Fibroblast of mammary gland (primary cell): Measurements from ENCODE around the gene PIGR.

Experiments
- DNase-seq: peaks from one replicate; pipeline ENCODE4 v3.0.0-alpha.2; 2010; ENCODE audit warnings: low read depth
- H3K4me3 ChIP-seq: 2 replicates; pipeline ENCODE4 v1.5.1; 2011; ENCODE audit warnings: low read depth, mild to moderate bottlenecking, low read length, moderate library complexity; ENCODE audit not compliant: control insufficient read depth
- CTCF ChIP-seq: conservative IDR thresholded peaks from 2 replicates; pipeline ENCODE4 v1.5.1; 2011; ENCODE audit warnings: low read depth, low read length, inconsistent platforms; ENCODE audit not compliant: control insufficient read depth, insufficient read depth

The PIGR gene

DNA sequence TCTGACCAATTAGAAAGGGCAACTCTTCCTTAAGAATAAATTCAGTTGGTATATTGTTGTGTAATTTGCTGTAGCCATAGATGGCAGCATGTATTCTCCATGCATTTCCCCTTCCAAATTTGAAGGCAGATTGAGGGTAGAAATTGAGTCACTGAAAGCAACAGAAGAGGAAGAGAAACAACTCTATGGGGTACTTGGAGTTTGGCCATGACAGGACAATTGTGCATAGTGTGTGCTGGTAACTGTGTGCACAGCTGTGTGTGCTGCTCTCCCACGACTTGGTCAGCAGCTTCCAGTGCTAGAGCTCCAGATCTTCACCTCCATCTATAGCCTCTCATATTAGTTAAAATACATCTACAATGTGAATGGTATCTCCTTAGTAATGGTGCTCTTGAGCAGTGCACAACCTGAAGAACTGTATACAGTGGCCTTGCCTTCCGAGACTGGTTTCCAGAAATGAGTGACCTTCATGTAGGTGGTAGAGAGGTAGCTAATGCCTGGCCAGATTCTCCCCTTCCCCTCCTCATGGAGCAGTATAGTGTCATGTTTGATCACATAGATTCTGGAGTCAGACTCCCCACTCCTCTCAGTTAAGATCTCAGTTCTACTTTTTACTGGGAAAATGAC, 24.9 kb upstream of the PIGR start:
- H3K4me3 ChIP-seq: no peak overlapping the region
- no peak for TF ChIP-seq CTCF
- no peak for DNase-seq

DNA sequence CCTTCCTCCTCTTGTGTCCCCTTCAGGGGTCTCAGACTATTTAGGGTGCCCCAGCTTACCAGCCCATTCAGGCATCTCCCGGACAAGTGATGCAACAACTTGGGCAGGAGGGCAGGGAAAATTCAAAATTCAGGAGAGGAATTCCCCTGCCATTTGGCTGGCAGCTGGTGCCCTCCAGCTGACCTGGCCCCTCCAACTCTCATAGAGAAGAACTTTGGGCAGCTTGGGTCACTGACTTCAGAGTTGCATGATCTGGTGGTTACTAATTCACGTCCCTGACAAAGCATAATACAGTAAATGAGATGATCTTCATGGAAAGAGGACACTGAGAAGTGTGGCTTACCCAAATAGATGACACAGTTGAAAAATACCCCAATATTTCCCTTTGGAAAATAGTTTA, 24.2 kb upstream of the PIGR start, which contains the start of gene FCAMR:
Gene FCAMR, minus strand, starts transcription at position 15 of the 400 bp plus-strand sequence. CDS start 335 bp downstream, outside the sequence.
- TF ChIP-seq CTCF: no peak
- no peak for DNase-seq
- H3K4me3 ChIP-seq: no peak within 1 kb of the TSS

GRCh38 chr1:206969090-206969489, 22.8 kb upstream of the PIGR start:
- no peak overlapping the region for H3K4me3 ChIP-seq
- no peak for DNase-seq
- TF ChIP-seq CTCF: no peak

- peak; percentile 23 for DNase-seq
- no peak for TF ChIP-seq CTCF
- H3K4me3 ChIP-seq: no peak overlapping the region
Measured at GRCh38 chr1:206967096-206967849, 21.0 kb upstream of the PIGR start.

- TF ChIP-seq CTCF: no peak
- no peak for DNase-seq
- H3K4me3 ChIP-seq: no peak overlapping the region
Measured at GRCh38 chr1:206965781-206966180, 19.5 kb upstream of the PIGR start.

GRCh38 chr1:206963740-206964139, 17.5 kb upstream of the PIGR start:
- H3K4me3 ChIP-seq: no peak overlapping the region
- no peak for TF ChIP-seq CTCF
- DNase-seq: no peak
